Fibroblast of lung (primary cell): ENCODE data around the gene CHST15.

Experiments
- EZH2 ChIP-seq: IDR thresholded peaks from 2 replicates; pipeline ENCODE4 v1.5.1; 2012; ENCODE audit warnings: low read length, control low read depth, mild to moderate bottlenecking; ENCODE audit errors: missing control alignments
- TF ChIP-seq, protein P1 (sequence below), 2 donors: IDR thresholded peaks in 1 of 2; conservative IDR thresholded peaks in 1 of 2; 1 replicate in 1 of 2; 2 replicates in 1 of 2; pipeline ENCODE4 v1.5.1; 2011 to 2012; ENCODE audit warnings: low read length in 2 of 2, control low read depth in 1 of 2, inconsistent platforms in 1 of 2, low read depth in 1 of 2, mild to moderate bottlenecking in 1 of 2

DNA sequence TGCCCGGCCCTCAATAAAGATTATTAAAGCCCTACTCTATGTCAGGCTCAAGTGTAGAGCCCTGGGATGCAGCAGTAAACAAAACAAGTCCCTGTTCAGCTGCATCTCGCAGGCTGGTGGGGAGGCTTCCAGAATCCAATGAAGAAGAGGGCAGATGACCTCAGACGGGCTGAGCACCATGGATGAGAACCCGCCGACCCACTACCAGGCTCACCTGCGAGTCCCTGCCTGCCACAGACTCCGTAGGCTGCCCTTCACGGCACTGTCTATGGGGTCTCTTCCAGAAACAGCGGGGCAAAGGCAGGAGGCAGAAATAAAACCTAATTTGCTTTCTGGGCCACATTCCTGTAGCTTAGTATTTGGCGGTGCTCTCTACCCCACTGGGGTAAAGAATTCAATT lies 22.7 kb downstream of the CHST15 start:
- TF ChIP-seq, protein P1, sequence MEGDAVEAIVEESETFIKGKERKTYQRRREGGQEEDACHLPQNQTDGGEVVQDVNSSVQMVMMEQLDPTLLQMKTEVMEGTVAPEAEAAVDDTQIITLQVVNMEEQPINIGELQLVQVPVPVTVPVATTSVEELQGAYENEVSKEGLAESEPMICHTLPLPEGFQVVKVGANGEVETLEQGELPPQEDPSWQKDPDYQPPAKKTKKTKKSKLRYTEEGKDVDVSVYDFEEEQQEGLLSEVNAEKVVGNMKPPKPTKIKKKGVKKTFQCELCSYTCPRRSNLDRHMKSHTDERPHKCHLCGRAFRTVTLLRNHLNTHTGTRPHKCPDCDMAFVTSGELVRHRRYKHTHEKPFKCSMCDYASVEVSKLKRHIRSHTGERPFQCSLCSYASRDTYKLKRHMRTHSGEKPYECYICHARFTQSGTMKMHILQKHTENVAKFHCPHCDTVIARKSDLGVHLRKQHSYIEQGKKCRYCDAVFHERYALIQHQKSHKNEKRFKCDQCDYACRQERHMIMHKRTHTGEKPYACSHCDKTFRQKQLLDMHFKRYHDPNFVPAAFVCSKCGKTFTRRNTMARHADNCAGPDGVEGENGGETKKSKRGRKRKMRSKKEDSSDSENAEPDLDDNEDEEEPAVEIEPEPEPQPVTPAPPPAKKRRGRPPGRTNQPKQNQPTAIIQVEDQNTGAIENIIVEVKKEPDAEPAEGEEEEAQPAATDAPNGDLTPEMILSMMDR (conservative IDR thresholded peaks at IDR 0.05 in 1 of 2, IDR thresholded peaks at IDR 0.05 in 1 of 2; ENCODE audit: low read depth in 1 of 2, low read length in 2 of 2): no peak
- no peak for TF ChIP-seq EZH2
